GM19468 (cell line): ENCODE results near the gene INPP5A.

Experiments
- ATAC-seq: cut with Tn5 transposase; IDR thresholded peaks from one replicate; pipeline ENCODE4 v1.9.1; 2021; ENCODE audit warnings: mild to moderate bottlenecking, moderate library complexity, moderate number of reproducible peaks; ENCODE audit not compliant: unreplicated experiment; ENCODE audit errors: extremely low read depth

Gene INPP5A

GRCh38 chr10:132517951-132518521 is 19.6 kb upstream of the INPP5A start:
- no peak for ATAC-seq

- no peak for ATAC-seq
Observed at GRCh38 chr10:132518572-132519381, 18.8 kb upstream of the INPP5A start.

DNA sequence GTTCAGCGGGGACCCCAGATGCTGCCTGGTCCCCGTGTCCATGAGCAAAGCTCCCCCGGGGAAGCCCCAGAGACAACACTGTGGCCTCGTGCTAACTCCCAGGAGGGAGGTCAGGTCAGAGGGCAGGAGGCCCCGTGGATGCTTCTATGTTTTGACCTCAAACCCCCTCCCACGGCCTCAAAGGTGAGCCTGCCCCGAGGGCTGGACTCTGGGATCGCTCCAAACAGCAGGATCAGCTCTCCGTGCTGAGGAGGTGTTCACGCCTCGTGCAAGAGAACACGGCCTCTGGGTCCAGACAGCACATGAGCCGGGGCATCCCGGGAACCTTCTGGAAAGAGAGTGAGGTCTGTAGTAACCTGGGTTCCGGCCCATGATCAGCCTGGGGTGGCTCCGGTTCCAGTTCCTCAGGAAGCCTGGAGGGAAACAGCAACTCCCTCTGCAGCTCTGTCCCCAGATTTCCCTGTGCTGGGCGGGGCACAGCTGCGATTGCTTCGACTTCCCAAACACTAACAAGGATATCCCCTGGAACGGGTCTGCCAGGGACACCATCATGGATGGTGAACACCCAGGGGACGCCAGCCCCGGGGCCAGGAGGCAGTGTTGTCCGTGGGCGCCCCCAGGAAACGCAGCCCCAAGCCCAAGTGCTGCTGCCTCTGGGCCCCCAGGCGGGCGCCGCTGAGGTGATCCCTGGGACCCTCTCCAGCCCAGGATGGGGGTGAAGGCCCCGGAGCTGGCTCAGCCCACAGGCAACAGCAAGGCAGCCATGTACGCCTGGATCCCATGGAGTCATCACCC is 18.0 kb upstream of the INPP5A start:
- ATAC-seq = no peak

- ATAC-seq = no peak
Observed at GRCh38 chr10:132520177-132520811, 17.3 kb upstream of the INPP5A start.

DNA sequence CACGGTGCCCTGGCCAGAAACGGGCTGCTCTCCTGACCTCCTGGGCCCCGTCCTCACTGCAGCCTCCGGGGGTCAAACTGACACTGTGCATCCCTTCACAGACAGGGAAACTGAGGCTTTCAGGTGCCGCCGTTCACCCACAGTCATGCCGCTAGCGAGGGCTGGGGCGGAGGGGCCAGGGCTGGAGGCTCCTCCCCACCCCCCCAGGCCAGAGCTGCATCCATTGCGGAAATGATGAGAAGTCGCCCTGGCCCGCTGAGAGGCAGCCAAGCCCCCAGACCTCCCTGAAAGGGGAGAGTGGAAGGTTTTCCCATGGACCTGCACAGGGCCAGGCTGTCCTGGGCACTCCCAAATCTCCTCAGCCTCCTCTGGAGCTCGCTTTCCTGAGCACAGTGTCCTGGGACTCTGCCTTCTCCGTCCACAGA is 16.5 kb upstream of the INPP5A start:
- no peak for ATAC-seq

DNA sequence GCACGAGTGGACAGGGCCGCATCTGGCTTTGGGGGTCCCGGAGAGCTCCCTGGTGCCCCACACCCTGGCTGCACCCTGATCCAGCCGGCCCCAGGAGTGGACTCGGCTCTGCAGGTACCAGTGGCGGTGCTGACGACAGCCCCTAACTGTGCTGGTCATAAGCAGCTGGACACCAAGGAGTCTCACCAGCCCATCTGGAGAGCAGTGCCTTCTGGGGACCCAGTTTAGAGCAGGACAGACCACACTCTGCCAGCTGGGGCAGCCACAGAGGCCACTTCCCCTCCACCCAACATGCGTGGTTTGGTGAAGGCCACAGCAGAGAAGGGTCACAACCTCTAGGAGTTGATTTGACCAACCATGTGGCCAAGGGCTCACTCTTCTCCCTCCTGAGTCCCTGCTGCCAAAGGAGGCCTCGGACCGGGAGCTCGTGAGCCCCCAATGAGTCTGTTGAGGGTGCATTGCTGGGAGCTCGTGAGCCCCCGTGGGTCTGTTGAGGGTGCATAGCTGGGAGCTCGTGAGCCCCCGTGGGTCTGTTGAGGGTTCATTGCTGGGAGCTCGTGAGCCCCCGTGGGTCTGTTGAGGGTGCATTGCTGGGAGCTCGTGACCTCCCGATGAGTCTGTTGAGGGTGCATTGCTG is 16.0 kb upstream of the INPP5A start:
- no peak for ATAC-seq

- ATAC-seq = no peak
Observed at GRCh38 chr10:132522521-132523411, 14.8 kb upstream of the INPP5A start.

GRCh38 chr10:132523561-132524442 is 13.8 kb upstream of the INPP5A start:
- ATAC-seq = no peak

DNA sequence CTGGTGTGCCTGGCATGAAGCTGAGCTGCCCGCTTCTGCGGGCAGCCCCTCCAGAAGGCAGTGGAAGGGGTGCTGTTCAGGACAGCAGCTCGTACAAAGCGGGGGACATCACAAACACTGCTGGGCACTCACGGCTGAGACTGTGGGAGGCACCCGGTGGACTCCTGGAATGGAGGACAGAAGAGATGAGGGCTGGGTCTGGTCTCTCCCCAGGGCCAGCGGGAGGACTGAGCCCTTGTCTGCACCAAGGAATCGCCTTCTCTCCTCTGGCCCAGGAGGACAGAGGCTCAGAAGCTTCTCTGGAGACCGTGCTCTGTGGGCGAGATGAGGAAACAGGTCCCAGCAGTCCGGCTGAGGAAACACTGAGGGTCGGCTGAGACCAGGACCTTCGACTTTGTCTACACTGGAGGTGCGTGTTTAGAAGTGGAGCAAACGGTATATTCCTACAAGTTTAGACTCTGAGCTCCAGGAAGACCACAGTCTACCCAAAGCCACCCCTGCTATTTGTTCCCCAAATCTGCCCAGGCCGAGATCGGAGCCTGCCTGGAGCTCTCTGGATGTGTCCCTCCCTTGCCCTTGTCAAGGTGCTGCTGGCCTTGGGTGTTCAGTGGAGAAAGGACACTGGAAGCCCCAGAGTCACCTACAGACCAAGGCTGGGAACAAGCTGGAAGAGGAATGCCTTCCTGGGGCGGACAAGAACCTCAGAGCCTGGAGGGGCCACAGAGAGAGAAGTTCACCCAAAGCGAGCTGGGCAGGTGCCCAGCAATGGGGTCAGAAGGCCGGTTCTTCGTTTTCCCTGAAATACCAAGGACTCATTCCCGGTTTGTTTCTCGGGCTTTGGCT is 12.9 kb upstream of the INPP5A start:
- ATAC-seq = no peak

DNA sequence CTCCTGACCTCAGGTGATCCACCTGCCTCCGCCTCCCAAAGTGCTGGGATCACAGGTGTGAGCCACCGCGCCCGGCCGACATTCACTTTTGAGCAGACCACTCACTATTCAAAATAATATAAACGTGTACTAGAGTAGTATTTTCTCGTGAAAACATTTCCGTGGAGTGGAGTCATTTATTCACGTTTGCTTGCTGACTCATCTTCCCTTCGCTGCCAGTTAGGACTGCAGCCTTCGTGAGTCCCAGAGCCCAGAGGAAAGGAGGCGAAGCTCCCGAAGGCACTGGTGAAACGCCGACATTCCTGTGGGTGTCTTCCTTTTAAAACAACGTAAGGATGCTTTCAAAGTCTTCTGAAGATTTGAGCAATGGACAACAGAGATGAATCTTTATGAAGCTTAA is 10.9 kb upstream of the INPP5A start:
- no peak for ATAC-seq

GRCh38 chr10:132527339-132528063 is 10.1 kb upstream of the INPP5A start:
- ATAC-seq = no peak

GRCh38 chr10:132528064-132528691 is 9.4 kb upstream of the INPP5A start:
- no peak for ATAC-seq

DNA sequence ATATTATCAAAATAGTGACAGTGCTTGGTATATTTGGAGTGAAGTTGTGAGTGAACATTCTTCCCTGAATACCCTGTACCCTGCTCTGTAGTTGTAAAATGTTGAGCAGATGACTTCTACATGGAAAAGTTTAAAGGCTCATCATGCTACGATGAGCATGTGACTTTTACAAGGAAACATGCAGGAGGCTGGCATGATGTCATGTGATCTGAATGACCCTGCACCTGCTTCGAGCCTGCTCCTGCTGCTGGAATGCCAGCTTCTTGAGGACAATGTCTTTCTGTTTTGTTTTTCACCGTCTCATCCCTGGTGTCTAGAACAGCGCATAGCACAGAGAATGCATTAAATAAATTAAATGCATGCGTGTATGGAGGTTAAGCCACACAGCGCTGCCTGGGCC is 5.4 kb upstream of the INPP5A start:
- no peak for ATAC-seq

DNA sequence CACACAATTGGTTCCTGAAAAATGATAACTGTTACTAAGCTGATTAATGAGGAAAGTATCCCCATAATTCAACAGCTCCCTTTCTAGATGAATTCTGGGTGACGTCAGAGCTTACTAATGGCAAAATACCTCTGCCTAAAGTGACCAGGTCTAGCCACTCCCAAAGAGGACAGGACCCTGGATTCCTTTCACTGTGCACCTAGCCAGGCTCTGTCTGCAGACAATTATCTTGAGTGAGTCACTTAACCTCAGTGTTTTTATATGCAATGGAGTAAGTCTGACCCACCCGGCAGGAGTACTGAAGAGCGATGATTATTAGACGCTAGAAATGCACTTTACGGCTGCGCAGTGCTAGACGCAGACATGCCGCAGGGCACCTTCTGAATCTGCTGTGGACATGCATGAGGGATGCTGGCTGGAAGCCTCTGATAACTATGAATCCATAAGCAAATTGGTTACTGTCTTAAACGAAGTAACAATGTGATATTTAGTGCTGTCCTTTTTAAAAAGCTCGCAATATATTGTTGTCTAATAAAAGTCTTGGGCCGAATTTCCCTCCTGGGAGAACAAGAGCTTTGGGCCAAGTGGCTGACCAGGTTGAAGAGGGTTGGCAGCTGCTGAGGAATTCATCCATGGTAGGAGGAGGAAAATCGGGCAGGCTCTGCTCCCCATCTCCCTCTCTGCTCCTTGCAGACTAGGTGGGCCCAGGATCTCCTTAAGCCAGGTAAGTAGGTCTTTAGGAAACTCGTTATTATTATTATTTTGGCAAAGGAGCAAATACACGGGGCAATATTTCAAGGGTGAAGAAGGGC is 4.6 kb upstream of the INPP5A start:
- ATAC-seq = no peak

DNA sequence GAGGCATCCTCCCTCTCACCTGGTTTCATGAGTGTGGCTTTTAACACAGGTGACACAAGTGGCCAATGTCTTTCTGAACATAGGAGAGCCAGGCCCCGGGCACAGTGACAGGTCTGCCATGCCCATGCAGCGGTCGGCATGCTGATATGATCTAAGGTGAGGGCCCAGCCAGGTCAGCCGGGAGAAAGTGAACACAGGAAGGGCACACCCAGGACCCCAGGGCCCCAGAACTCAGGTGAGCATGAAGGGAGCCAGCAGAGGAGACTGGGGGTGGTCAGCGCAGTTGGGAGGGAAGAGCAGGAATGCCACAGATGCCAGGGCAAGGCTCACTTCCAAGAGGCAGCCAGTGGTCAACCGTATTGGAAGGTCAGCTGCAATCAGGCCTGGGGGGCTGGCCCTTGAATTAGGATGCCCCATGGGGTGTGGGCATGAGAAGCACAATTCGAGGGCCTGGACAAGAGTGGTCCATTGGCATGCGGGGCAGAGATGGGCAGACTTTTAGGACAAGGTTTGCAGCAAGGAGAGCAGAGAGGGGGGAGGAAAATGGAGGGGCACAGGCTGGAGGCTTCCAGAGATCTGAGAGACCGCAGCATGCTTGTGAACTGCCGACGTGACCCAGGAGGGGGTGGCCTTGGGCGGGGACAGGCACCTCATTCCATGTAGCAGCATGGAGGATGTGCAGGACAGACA is 3.9 kb upstream of the INPP5A start:
- no peak for ATAC-seq
